ACC112 (cell line): ENCODE results near the gene ST3GAL3.

Experiments used
- H2AFZ ChIP-seq: fragments of 200-600 bp; sonication (generic); one replicate; pipeline ENCODE4 v1.6.0; 2017; ENCODE audit warnings: antibody characterized with exemption, low read length; ENCODE audit not compliant: unreplicated experiment
- H3K27ac ChIP-seq: fragments of 200-600 bp; sonication (generic); 2 replicates; pipeline ENCODE4 v1.5.1; 2014; ENCODE audit warnings: low read depth, mild to moderate bottlenecking, antibody characterized with exemption, low read length, moderate library complexity
- H3K27me3 ChIP-seq: fragments of 200-600 bp; sonication (generic); 2 replicates; pipeline ENCODE4 v1.6.1; 2014; ENCODE audit warnings: mild to moderate bottlenecking, antibody characterized with exemption, low read length, moderate library complexity, mixed read lengths; ENCODE audit not compliant: insufficient read depth
- H3K36me3 ChIP-seq: fragments of 200-600 bp; sonication (generic); 2 replicates; pipeline ENCODE4 v1.6.1; 2016; ENCODE audit warnings: mild to moderate bottlenecking, antibody characterized with exemption, low read length, moderate library complexity, mixed read lengths; ENCODE audit not compliant: insufficient read depth
- H3K4me1 ChIP-seq: fragments of 200-600 bp; sonication (generic); one replicate; pipeline ENCODE4 v1.6.1; 2016; ENCODE audit warnings: low read length, mixed read lengths; ENCODE audit not compliant: insufficient read depth, unreplicated experiment, control insufficient read depth
- H3K4me3 ChIP-seq: fragments of 200-600 bp; sonication (generic); 2 replicates; pipeline ENCODE4 v1.5.1; 2014; ENCODE audit warnings: mild to moderate bottlenecking, low read depth, low read length
- H3K79me2 ChIP-seq: fragments of 200-600 bp; sonication (generic); one replicate; pipeline ENCODE4 v1.6.0; 2016; ENCODE audit warnings: low read length; ENCODE audit not compliant: control insufficient read depth, unreplicated experiment, insufficient read depth

Gene ST3GAL3

DNA sequence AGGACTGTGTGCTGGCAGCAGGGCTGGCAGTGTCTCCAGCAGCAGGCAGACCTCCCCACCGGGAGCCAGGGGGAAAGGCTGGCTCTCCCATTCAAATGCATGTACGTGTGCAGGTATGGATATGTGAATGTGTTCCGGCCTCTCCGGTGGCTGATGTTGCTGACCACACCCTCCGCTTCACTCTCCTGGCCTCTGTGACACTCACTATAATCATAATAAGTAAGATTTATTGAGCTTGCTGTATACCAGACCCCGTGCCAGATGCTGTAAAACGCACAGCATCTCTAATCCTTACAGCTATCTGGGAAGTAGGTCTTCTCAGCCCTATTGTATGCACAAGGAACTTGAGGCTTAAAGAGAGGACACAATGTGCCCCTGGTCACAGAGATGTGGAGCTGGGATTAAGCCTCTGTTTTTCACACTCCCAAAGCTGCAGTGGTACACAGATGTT is 205.7 kb downstream of the ST3GAL3 start:
- no peaks in the 10 kb centered on the region for H3K79me2 ChIP-seq
- H3K27me3 ChIP-seq = no peaks in the 10 kb centered on the region
- no peak overlapping the region for H3K27ac ChIP-seq
- no peak overlapping the region for H2AFZ ChIP-seq
- no peak overlapping the region for H3K4me3 ChIP-seq
- no peaks in the 10 kb centered on the region for H3K36me3 ChIP-seq
- no peaks in the 10 kb centered on the region for H3K4me1 ChIP-seq

DNA sequence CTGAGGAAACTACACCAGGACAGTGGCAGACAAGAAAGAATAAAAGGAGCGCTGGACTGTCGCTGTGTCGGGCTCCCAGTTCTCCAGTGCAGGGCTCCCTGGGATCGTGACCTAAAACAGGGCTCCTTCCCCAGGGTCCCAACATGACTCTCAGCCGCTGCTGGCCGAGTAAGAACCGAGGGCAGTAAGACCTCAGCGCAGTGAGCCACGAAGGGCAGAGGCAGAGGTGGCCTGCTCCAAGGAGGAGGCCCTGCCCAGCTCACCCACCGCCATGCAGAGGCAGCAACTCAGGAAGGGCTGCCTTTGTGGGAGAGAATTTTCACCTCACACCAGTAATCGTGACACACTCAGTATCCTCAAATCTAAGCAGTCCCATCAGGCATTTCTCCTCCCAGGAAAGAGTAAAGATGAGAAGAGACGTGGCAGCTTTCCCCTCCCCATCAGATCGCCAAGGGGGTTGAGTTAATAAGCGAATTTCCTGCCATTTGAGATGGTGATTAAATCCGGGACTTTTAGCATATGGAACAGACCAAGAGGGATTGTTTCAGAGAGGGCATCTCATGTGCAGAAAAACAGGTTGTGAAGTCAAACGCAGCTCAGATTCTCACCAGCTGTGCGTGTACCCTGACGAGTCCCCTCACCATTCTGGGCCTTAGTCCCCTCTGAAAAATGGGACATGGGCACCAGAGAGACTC is 206.5 kb downstream of the ST3GAL3 start:
- no peaks in the 10 kb centered on the region for H3K4me1 ChIP-seq
- H3K4me3 ChIP-seq = no peak overlapping the region
- no peaks in the 10 kb centered on the region for H3K79me2 ChIP-seq
- no peak overlapping the region for H2AFZ ChIP-seq
- no peaks in the 10 kb centered on the region for H3K27me3 ChIP-seq
- H3K27ac ChIP-seq = no peak overlapping the region
- no peaks in the 10 kb centered on the region for H3K36me3 ChIP-seq

DNA sequence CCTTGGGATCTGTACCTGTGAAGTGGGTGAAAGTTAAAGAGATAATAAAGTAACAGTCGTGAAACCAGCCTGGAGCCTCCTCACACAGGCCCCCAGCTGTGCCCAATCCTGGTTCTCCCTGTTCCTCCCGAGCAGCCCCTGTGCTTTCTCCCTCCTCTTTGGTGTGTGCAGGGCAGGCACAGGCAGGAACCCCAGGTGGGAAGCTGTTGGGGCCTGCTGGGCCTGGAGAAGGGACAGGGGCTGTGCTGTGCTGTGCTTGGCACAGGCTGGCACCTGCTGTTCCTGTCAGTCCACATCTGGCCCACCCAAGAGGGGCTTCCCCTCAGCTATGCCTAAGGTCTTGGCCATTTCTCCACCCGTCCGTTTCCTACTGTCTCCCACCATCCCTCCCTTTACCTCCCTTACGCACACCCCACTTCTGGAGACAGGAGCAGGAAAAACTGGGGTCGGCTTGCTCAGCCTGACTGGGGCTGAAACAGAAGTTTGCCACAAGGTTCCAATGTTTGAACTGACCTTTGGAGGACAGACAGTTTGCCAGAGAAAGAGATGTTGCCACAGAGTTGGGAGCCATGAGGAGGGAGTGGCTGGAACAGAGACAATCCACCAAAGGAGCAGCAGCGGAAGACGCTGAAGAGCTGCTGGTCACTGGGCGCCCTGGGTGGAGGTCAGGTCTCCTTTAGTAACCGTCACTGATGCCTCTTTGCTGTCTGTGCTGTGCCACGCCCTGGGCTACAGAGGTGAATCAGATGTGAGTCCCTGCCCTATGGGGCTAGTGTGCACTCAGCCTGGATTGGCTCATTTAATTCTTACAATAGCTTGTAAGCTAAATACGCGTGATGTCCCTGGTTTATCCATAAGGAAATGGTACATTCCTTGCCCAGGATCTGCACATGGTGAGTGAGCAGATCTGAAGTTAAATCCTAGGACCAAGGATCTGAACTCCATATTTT is 207.5 kb downstream of the ST3GAL3 start:
- H3K36me3 ChIP-seq = no peaks in the 10 kb centered on the region
- no peaks in the 10 kb centered on the region for H3K79me2 ChIP-seq
- no peak overlapping the region for H3K27ac ChIP-seq
- H2AFZ ChIP-seq = no peak overlapping the region
- no peak overlapping the region for H3K4me3 ChIP-seq
- no peaks in the 10 kb centered on the region for H3K4me1 ChIP-seq
- no peaks in the 10 kb centered on the region for H3K27me3 ChIP-seq

DNA sequence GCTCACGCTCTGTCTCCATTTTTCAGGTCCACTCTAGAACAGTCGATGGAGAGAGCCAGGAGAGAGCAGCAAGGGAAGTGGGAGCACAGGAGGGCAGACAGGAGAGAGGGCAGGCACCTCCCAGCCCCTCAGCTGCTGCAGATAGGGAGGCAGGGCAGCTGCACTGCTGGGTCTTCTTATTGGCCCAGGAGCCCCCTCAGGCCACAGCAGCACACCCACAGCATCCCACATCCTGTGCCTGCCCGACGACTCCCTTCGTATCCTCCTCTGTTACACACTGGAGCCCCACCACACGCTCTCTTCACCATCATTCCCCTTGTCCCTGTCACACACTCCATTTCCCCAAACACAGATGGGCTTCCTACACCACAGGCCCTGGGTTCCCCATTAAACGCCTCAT is 212.6 kb downstream of the ST3GAL3 start:
- Histone ChIP-seq H3K36me3 (no peaks in the 10 kb centered on the region), H3K4me1 (peaks cover 11% of the 10 kb centered on the region), H3K27me3 (no peaks in the 10 kb centered on the region), H3K4me3 (no peak overlapping the region), H3K27ac (no peak overlapping the region), H2AFZ (no peak overlapping the region), H3K79me2 (no peaks in the 10 kb centered on the region)

- Histone ChIP-seq H3K36me3 (peaks cover 5% of the 10 kb centered on the region; the same call in 1 of the 2 replicates), H3K79me2 (no peaks in the 10 kb centered on the region), H2AFZ (no peak overlapping the region), H3K27ac (peak overlapping the region; percentile 61; the same call in 1 of the 2 replicates), H3K4me1 (peaks cover 11% of the 10 kb centered on the region), H3K27me3 (no peaks in the 10 kb centered on the region), H3K4me3 (no peak overlapping the region)
These were observed 213.7 kb downstream of the ST3GAL3 start for GRCh38 chr1:43921022-43921421.

- no peaks in the 10 kb centered on the region for H3K27me3 ChIP-seq
- peaks cover 5% of the 10 kb centered on the region; the same call in 1 of the 2 replicates for H3K36me3 ChIP-seq
- H3K79me2 ChIP-seq = no peaks in the 10 kb centered on the region
These were observed 217.2 kb downstream of the ST3GAL3 start for GRCh38 chr1:43924516-43924915.

DNA sequence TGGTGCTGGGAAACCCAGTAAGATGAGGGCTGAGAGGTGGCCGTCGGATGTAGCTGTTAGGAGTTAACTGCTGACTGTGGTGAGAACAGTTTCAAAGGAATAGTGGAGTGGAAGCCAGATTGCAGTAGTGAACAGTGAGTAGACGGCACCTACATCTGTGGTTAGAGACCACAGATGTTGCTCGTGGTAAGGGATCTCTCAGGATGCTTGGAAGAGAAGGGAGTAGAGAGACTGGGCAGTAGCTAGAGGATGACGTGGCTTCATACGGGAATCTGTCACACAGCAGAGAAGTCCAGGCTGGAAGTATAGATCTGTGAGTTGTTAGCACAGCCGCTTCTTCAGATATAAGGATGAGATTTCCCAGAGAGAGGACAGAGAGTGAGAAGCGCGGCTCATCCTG is 218.5 kb downstream of the ST3GAL3 start:
- Histone ChIP-seq H3K27me3 (no peaks in the 10 kb centered on the region), H3K79me2 (no peaks in the 10 kb centered on the region)

More at GRCh38 chr1:43924516-43924915, 217.2 kb downstream of the ST3GAL3 start:
- Histone ChIP-seq H3K27ac (no peak overlapping the region), H3K4me3 (no peak overlapping the region), H2AFZ (no peak overlapping the region), H3K4me1 (peaks cover 11% of the 10 kb centered on the region)

GRCh38 chr1:43930168-43930948 is 223.0 kb downstream of the ST3GAL3 start:
- Histone ChIP-seq H3K36me3 (peaks cover 10% of the 10 kb centered on the region; the same call in 1 of the 2 replicates), H3K79me2 (no peaks in the 10 kb centered on the region), H3K4me1 (peaks cover 13% of the 10 kb centered on the region), H3K27me3 (peaks cover 2% of the 10 kb centered on the region; the same call in 1 of the 2 replicates), H3K27ac (no peak overlapping the region), H3K4me3 (no peak overlapping the region), H2AFZ (no peak overlapping the region)

More for the DNA sequence above, 218.5 kb downstream of the ST3GAL3 start:
- Histone ChIP-seq H3K36me3 (peaks cover 12% of the 10 kb centered on the region; the same call in 1 of the 2 replicates), H3K4me3 (no peak overlapping the region), H2AFZ (no peak overlapping the region), H3K4me1 (peaks cover 11% of the 10 kb centered on the region), H3K27ac (no peak overlapping the region)

GRCh38 chr1:43930949-43931275 is 223.6 kb downstream of the ST3GAL3 start:
- no peak overlapping the region for H3K27ac ChIP-seq

More at GRCh38 chr1:43930949-43931275, 223.6 kb downstream of the ST3GAL3 start:
- Histone ChIP-seq H2AFZ (no peak overlapping the region), H3K36me3 (peaks cover 8% of the 10 kb centered on the region; the same call in 1 of the 2 replicates), H3K27me3 (peaks cover 7% of the 10 kb centered on the region; the same call in 1 of the 2 replicates), H3K4me1 (peaks cover 13% of the 10 kb centered on the region), H3K4me3 (no peak overlapping the region), H3K79me2 (no peaks in the 10 kb centered on the region)
